Prostate gland (tissue), 2 donors: ENCODE data around the gene KIAA1671.

Experiments used
- POLR2A ChIP-seq: fragments of 450-650 bp; IDR thresholded peaks from one replicate; pipeline ENCODE4 v1.6.1; 2016; ENCODE audit warnings: antibody characterized with exemption, mild to moderate bottlenecking
- POLR2AphosphoS5 ChIP-seq: sonication (generic); formaldehyde crosslinking; IDR thresholded peaks from one replicate; pipeline ENCODE4 v1.6.1; 2017; ENCODE audit warnings: antibody characterized with exemption
- TF ChIP-seq, protein P1 (sequence below), 4 experiments: fragments of 200-600 bp in 2 of 4; fragments of 450-650 bp in 2 of 4; sonication (generic) in 2 of 4; IDR thresholded peaks; 1 replicate in 3 of 4; 2 replicates in 1 of 4; pipeline ENCODE4 v1.5.1; 2016 to 2019; ENCODE audit warnings: antibody characterized with exemption in 4 of 4, mild to moderate bottlenecking in 2 of 4, moderate library complexity in 2 of 4

DNA sequence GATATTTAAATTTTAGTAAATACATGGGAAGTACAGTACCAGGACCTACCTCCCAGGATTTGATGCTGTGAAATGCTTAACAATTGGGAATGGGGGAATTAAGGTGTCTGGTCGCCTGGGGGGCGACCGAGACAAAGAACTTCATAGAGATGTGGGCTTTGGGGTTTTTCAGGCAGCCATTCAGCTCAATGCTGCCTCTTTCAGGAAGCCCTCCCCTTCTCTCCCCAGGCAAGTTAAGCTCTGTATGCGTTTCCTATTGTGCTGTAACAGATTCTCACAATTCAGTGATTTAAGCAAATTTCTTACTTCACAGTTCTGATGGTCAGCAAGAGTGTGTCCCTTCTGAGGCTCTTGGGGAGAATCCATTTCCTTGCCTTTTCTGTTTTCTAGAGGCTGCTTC, 53.8 kb downstream of the KIAA1671 start:
- no peak for TF ChIP-seq POLR2AphosphoS5
- TF ChIP-seq, protein P1, sequence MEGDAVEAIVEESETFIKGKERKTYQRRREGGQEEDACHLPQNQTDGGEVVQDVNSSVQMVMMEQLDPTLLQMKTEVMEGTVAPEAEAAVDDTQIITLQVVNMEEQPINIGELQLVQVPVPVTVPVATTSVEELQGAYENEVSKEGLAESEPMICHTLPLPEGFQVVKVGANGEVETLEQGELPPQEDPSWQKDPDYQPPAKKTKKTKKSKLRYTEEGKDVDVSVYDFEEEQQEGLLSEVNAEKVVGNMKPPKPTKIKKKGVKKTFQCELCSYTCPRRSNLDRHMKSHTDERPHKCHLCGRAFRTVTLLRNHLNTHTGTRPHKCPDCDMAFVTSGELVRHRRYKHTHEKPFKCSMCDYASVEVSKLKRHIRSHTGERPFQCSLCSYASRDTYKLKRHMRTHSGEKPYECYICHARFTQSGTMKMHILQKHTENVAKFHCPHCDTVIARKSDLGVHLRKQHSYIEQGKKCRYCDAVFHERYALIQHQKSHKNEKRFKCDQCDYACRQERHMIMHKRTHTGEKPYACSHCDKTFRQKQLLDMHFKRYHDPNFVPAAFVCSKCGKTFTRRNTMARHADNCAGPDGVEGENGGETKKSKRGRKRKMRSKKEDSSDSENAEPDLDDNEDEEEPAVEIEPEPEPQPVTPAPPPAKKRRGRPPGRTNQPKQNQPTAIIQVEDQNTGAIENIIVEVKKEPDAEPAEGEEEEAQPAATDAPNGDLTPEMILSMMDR (IDR thresholded peaks at IDR 0.05): no peak
- no peak for TF ChIP-seq POLR2A
